ENCODE measurements around the gene PPP1R11. TPM values are rescaled to one million over a fixed set of nuclear protein-coding genes. Genes with fewer than 3 reads are reported as not detected.

Gene PPP1R11
- total and polyA plus RNA-seq, 2 of the 4 experiments (the other 2 are of a cell fraction) = 15.6 to 46.0 TPM

DNA sequence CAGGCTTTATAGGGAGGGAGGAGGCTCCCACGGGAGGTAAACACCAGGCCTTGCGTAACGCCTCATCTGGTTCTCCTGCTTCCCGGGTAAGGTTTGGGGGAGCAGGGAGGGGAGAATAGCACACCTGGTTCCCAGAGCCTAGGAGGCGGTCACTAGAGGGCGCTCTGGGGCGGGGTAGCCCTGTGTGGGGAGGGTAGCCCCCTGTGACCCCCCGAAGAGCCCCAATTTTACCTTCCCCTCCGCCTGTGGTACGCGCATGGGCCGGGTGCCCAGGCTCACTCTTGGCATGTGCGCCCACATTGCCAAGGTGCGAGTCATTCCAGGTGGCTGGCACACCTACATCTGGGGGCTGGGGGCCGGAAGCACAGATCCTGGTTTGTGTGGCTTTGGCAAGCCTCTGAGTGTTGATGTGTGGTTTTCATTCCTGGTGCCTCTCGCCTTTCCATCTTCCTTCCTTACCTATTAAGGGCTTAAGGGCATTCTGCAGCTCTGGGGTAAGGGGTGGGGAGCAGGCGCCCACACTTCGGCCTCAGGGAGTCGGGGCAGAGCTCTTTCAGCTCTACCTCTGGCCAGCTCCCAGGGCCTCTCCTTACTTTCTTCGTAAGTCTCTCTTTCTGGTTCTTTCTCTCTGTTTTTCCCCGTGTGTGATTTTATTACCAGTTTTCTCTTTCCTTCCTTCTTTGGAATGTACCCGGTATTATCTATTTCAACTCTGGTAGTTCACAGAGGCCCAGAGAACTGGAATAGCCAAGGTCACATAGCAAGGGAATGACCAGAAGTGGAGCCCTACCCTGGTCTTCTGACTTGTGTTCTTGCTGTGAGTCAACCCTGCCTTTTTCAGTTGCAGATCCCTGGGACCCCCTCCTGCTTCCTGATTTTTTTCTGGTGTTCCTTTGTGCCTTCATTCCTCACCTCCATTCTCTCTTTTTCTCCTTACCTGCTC, 9.1 kb downstream of the PPP1R11 start:
- TF ChIP-seq CEBPB (IDR thresholded peaks at IDR 0.05; ENCODE audit: low read depth, low read length) (peak; percentile 50), MAFK (IDR thresholded peaks at IDR 0.05; ENCODE audit: low read depth, low read length) (no peak)
- TF ChIP-seq, protein P1, sequence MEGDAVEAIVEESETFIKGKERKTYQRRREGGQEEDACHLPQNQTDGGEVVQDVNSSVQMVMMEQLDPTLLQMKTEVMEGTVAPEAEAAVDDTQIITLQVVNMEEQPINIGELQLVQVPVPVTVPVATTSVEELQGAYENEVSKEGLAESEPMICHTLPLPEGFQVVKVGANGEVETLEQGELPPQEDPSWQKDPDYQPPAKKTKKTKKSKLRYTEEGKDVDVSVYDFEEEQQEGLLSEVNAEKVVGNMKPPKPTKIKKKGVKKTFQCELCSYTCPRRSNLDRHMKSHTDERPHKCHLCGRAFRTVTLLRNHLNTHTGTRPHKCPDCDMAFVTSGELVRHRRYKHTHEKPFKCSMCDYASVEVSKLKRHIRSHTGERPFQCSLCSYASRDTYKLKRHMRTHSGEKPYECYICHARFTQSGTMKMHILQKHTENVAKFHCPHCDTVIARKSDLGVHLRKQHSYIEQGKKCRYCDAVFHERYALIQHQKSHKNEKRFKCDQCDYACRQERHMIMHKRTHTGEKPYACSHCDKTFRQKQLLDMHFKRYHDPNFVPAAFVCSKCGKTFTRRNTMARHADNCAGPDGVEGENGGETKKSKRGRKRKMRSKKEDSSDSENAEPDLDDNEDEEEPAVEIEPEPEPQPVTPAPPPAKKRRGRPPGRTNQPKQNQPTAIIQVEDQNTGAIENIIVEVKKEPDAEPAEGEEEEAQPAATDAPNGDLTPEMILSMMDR (conservative IDR thresholded peaks at IDR 0.05; ENCODE audit: low read depth, low read length) = peak; percentile 24; the same call in 1 of the 2 replicates
- ChIA-PET CTCF (no interaction called here), POLR2A (ENCODE audit: unreplicated experiment) (no interaction called here)
- no peak overlapping the region for H2BK5ac ChIP-seq (ENCODE audit: low read depth, low read length, poor library complexity, severe bottlenecking)
- H3K4me2 ChIP-seq (ENCODE audit: low read depth, low read length) = peak overlapping the region; percentile 57; the same call in 1 of the 2 replicates
- intact Hi-C loops (cut with micrococcal nuclease) = no loop called here
- no peak overlapping the region for H2AK9ac ChIP-seq (replicated peaks; ENCODE audit: low read depth, low read length, poor library complexity)
- H2BK15ac ChIP-seq (ENCODE audit: low read depth, low read length) = no peak overlapping the region
- H4K8ac ChIP-seq (ENCODE audit: low read depth in 2 of 2, low read length in 2 of 2) = no peak overlapping the region
- H4K91ac ChIP-seq (ENCODE audit: insufficient read depth, low read depth, low read length) = no peak overlapping the region
- no TSS peak for BruUV-seq (replicated peaks)
- dilution Hi-C loops (cut with HindIII; ENCODE audit: low sequenced_read_pairs, unreplicated experiment) = no loop called here
- peaks cover 3% of the 10 kb centered on the region; the same call in 1 of the 2 replicates for H3K9me1 ChIP-seq (ENCODE audit: insufficient read depth, low read length)
- in situ Hi-C loops (cut with MboI; ENCODE audit: low sequenced_read_pairs) = no loop called here
- H3K56ac ChIP-seq (ENCODE audit: extremely low read depth, insufficient read depth, low read length) = no peak overlapping the region
- ATAC-seq (ENCODE audit: low read depth) (no peak), DNase-seq (no peak)
- peak overlapping the region; percentile 76 for H2AFZ ChIP-seq (replicated peaks; ENCODE audit: low read length, poor library complexity)
- H3K79me1 ChIP-seq (ENCODE audit: low read depth in 1 of 2, low read length in 2 of 2) = no peaks in the 10 kb centered on the region
- H3K27me3 ChIP-seq (ENCODE audit: control insufficient read depth, insufficient read depth, low read length) = peaks cover 79% of the 10 kb centered on the region
- H2BK20ac ChIP-seq (ENCODE audit: low read depth, low read length) = no peak overlapping the region
- H3K9ac ChIP-seq (ENCODE audit: low read depth, low read length) = no peak overlapping the region
- no peak overlapping the region for H2BK120ac ChIP-seq (ENCODE audit: low read depth, low read length)
- no peak overlapping the region for H2AK5ac ChIP-seq (ENCODE audit: low read depth, low read length)
- H3K14ac ChIP-seq (replicated peaks; ENCODE audit: low read depth, low read length) = no peak overlapping the region
- peaks cover 5% of the 10 kb centered on the region; the same call in 1 of the 2 replicates for H3K4me1 ChIP-seq (ENCODE audit: control insufficient read depth, insufficient read depth, low read length)
- no peak overlapping the region for H3K4me3 ChIP-seq (ENCODE audit: insufficient read depth, low read depth, low read length)
- no peak overlapping the region for H3K4ac ChIP-seq (ENCODE audit: low read depth, low read length)
- H3K36me3 ChIP-seq (ENCODE audit: control insufficient read depth, insufficient read depth, low read length) = no peaks in the 10 kb centered on the region
- no peaks in the 10 kb centered on the region for H3K9me3 ChIP-seq (ENCODE audit: control insufficient read depth, insufficient read depth, low read length)
- no peak overlapping the region for H4K5ac ChIP-seq (ENCODE audit: low read depth, low read length)
- H3K23ac ChIP-seq (ENCODE audit: low read depth, low read length) = 0 out of 2 replicates have a peak overlapping the region, but pooled peaks have one; percentile 8
- no peaks in the 10 kb centered on the region for H4K20me1 ChIP-seq (ENCODE audit: insufficient read depth, low read length)
- no peak overlapping the region for H3K18ac ChIP-seq (ENCODE audit: low read depth, low read length)
- WGBS, 2 experiments (ENCODE audit: extremely low coverage in 2 of 2, insufficient read length in 1 of 2) = 50% methylated on average over 1 of the region's 22 CpGs; no CpG with 5 or more reads in 1 of the 2 experiments
- H3K27ac ChIP-seq (ENCODE audit: insufficient read depth, low read length) = no peak overlapping the region

All from IMR-90 (cell line).